ENCODE results near the gene MYPN.

MYPN gene

GRCh38 chr10:68139448-68140272, 30.4 kb downstream of the MYPN start (continued):
- peak; percentile 8 for TF ChIP-seq ZNF518A (tag by site-specific recombination; conservative IDR thresholded peaks at IDR 0.05; ENCODE audit: low read depth)
- TF ChIP-seq ZNF202 (tag by site-specific recombination; IDR thresholded peaks at IDR 0.05; ENCODE audit: borderline replicate concordance): no peak
- TF ChIP-seq ZNF335 (tag by site-specific recombination; conservative IDR thresholded peaks at IDR 0.05): peak; percentile 76
- TF ChIP-seq, protein P1, sequence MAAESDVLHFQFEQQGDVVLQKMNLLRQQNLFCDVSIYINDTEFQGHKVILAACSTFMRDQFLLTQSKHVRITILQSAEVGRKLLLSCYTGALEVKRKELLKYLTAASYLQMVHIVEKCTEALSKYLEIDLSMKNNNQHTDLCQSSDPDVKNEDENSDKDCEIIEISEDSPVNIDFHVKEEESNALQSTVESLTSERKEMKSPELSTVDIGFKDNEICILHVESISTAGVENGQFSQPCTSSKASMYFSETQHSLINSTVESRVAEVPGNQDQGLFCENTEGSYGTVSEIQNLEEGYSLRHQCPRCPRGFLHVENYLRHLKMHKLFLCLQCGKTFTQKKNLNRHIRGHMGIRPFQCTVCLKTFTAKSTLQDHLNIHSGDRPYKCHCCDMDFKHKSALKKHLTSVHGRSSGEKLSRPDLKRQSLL (tag by site-specific recombination; IDR thresholded peaks at IDR 0.05): 0 out of 2 replicates have a peak, but pooled peaks have one; percentile 24
- 0 out of 2 replicates have a peak, but pooled peaks have one; percentile 14 for TF ChIP-seq KLF10 (tag by site-specific recombination; IDR thresholded peaks at IDR 0.05)

DNA sequence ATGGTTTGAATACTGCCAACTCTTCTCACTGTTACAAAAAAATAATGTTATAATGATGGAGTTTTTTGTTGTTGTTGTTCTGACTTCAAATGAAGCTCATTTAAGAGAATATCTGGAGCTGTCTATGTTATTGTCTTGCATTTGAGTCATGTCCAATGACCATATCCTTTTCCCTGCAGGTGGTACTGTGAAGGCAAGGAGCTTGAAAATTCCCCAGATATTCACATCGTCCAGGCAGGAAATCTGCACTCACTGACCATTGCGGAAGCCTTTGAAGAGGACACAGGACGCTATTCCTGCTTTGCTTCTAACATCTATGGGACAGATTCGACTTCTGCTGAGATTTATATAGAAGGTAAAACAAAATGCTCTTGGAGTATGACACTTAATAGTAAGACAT, 33.5 kb downstream of the MYPN start:
- Histone ChIP-seq H3K4me3 (ENCODE audit: low read depth, low read length) (no peak overlapping the region), H3K36me3 (ENCODE audit: control insufficient read depth in 2 of 2, insufficient read depth in 1 of 2, low read length in 2 of 2) (no peaks in the 10 kb centered on the region), H3K9me3 (ENCODE audit: control insufficient read depth, insufficient read depth, low read depth, low read length) (no peaks in the 10 kb centered on the region), H3K27ac (ENCODE audit: extremely low read depth, low read depth, low read length) (no peak overlapping the region), H3K4me1 (ENCODE audit: control insufficient read depth, insufficient read depth, low read length) (peaks cover 15% of the 10 kb centered on the region)
- TF ChIP-seq, protein P2, sequence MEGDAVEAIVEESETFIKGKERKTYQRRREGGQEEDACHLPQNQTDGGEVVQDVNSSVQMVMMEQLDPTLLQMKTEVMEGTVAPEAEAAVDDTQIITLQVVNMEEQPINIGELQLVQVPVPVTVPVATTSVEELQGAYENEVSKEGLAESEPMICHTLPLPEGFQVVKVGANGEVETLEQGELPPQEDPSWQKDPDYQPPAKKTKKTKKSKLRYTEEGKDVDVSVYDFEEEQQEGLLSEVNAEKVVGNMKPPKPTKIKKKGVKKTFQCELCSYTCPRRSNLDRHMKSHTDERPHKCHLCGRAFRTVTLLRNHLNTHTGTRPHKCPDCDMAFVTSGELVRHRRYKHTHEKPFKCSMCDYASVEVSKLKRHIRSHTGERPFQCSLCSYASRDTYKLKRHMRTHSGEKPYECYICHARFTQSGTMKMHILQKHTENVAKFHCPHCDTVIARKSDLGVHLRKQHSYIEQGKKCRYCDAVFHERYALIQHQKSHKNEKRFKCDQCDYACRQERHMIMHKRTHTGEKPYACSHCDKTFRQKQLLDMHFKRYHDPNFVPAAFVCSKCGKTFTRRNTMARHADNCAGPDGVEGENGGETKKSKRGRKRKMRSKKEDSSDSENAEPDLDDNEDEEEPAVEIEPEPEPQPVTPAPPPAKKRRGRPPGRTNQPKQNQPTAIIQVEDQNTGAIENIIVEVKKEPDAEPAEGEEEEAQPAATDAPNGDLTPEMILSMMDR (tag by site-specific recombination; IDR thresholded peaks at IDR 0.05): no peak
- TF ChIP-seq KLF7 (tag by site-specific recombination; IDR thresholded peaks at IDR 0.05; ENCODE audit: borderline replicate concordance) (no peak), ZNF302 (tag by site-specific recombination; IDR thresholded peaks at IDR 0.05; ENCODE audit: low read depth) (no peak), SETDB1 (IDR thresholded peaks at IDR 0.05; ENCODE audit: insufficient read length, low read length) (no peak), ZNF596 (tag by site-specific recombination; IDR thresholded peaks at IDR 0.05) (no peak), WT1 (tag by site-specific recombination; IDR thresholded peaks at IDR 0.05) (no peak), ZNF114 (tag by site-specific recombination; IDR thresholded peaks at IDR 0.05) (no peak), GLI2 (tag by site-specific recombination; IDR thresholded peaks at IDR 0.05; ENCODE audit: borderline replicate concordance, low read depth) (no peak), ZSCAN4 (tag by site-specific recombination; IDR thresholded peaks at IDR 0.05) (no peak)
- TF ChIP-seq, protein P3, sequence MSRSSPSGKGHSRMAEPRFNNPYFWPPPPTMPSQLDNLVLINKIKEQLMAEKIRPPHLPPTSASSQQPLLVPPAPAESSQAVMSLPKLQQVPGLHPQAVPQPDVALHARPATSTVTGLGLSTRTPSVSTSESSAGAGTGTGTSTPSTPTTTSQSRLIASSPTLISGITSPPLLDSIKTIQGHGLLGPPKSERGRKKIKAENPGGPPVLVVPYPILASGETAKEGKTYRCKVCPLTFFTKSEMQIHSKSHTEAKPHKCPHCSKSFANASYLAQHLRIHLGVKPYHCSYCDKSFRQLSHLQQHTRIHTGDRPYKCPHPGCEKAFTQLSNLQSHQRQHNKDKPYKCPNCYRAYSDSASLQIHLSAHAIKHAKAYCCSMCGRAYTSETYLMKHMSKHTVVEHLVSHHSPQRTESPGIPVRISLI (tag by site-specific recombination; IDR thresholded peaks at IDR 0.05): no peak
- ChIA-PET CTCF (interaction anchor here (0.6 to 0.8 kb wide), 3 partner anchors 14 to 297 kb away, joined by 3 to 4 read pairs (median 3); no protein-coding TSS in a partner anchor), POLR2A (no interaction called here)
